GM12878 (cell line): ENCODE measurements around the gene SPINK5. TPM values are rescaled to one million over a fixed set of nuclear protein-coding genes. Genes with fewer than 3 reads are reported as not detected.

Source experiments
- ATAC-seq: fragments of 200-7000 bp; cut with Tn5 transposase; 3 replicates; pipeline ENCODE4 v1.9.1; 2020; ENCODE audit warnings: mild to moderate bottlenecking, moderate library complexity
- BruUV-seq: library from RNA; stranded (reverse); fragments of 400-500 nt; replicated peaks from 2 replicates; lab custom pipeline; 2021; lab: Mats Ljungman, UMichigan
- CTCF ChIA-PET: fragments of 300-600 bp; sonication (Branson Sonifier 250); formaldehyde crosslinking; extraction: SDS; loops from one replicate; lab custom pipeline; 2021; ENCODE audit warnings: inconsistent platforms; lab: Yijun Ruan, JAX
- POLR2A ChIA-PET: fragments of 350-600 bp; formaldehyde crosslinking; extraction: SDS; loops from one replicate; lab custom pipeline; 2021; ENCODE audit warnings: inconsistent platforms; lab: Charles Lee
- RAD21 ChIA-PET: fragments of 300-600 bp; sonication (Branson Sonifier 250); formaldehyde crosslinking; loops from one replicate; lab custom pipeline; 2023; ENCODE audit warnings: antibody characterized with exemption; ENCODE audit not compliant: unreplicated experiment; lab: Charles Lee
- SMC1A ChIA-PET: fragments of 300-600 bp; sonication (Branson Sonifier 250); formaldehyde crosslinking; loops from one replicate; lab custom pipeline; 2023; ENCODE audit not compliant: unreplicated experiment, uncharacterized antibody; lab: Charles Lee
- DNase-seq: peaks from one replicate; pipeline ENCODE4 v3.0.0-alpha.2; 2011; ENCODE audit warnings: low read depth, low spot score
- FAIRE-seq: peaks from 3 replicates; lab custom pipeline; 2011; peaks lifted over from hg19 to GRCh38; lab: Jason Lieb, UNC
- H2AFZ ChIP-seq: 2 replicates; pipeline ENCODE4 v1.6.0; 2011; ENCODE audit warnings: low read depth, low read length, control low read depth; ENCODE audit not compliant: control insufficient read depth
- H3K27ac ChIP-seq: 2 replicates; pipeline ENCODE4 v1.5.1; 2011; ENCODE audit warnings: control low read depth; ENCODE audit not compliant: control insufficient read depth, insufficient read depth
- H3K27me3 ChIP-seq, 2 experiments: replicated peaks in 1 of 2; 2 replicates each; pipeline versions ENCODE4 v1.6.0 to v1.6.1; 2011; ENCODE audit warnings: low read length in 1 of 2; ENCODE audit not compliant: control insufficient read depth in 2 of 2, insufficient read depth in 2 of 2
- H3K36me3 ChIP-seq, 2 experiments: 2 replicates each; pipeline ENCODE4 v1.5.1; 2011; ENCODE audit warnings: low read length in 1 of 2; ENCODE audit not compliant: control insufficient read depth in 2 of 2, insufficient read depth in 2 of 2
- H3K4me1 ChIP-seq: 2 replicates; pipeline ENCODE4 v1.6.1; 2011; ENCODE audit warnings: mild to moderate bottlenecking, low read length, moderate library complexity, mixed read lengths; ENCODE audit not compliant: control insufficient read depth, insufficient read depth
- H3K4me2 ChIP-seq: 2 replicates; pipeline ENCODE4 v1.6.0; 2011; ENCODE audit warnings: control low read depth; ENCODE audit not compliant: control insufficient read depth, insufficient read depth
- H3K4me3 ChIP-seq: fragments of 200-600 bp; sonication (generic); 2 replicates; pipeline ENCODE4 v1.5.1; 2016
- H3K79me2 ChIP-seq: 2 replicates; pipeline ENCODE4 v1.6.0; 2011; ENCODE audit warnings: low read length; ENCODE audit not compliant: control insufficient read depth, insufficient read depth
- H3K9ac ChIP-seq: 2 replicates; pipeline ENCODE4 v1.8.0; 2011; ENCODE audit warnings: low read length, control low read depth, mixed read lengths; ENCODE audit not compliant: control insufficient read depth, insufficient read depth
- H3K9me3 ChIP-seq: replicated peaks from 3 replicates; pipeline ENCODE4 v1.5.1; 2011; ENCODE audit warnings: mild to moderate bottlenecking, low read length; ENCODE audit not compliant: control insufficient read depth, insufficient read depth
- H4K20me1 ChIP-seq: 2 replicates; pipeline ENCODE4 v1.6.0; 2011; ENCODE audit not compliant: control insufficient read depth, insufficient read depth
- BCL3 ChIP-seq: IDR thresholded peaks from 2 replicates; pipeline ENCODE4 v1.6.1; 2011; ENCODE audit warnings: borderline replicate concordance, low read depth, mild to moderate bottlenecking, moderate library complexity, low read length; ENCODE audit not compliant: insufficient read depth, poor library complexity, severe bottlenecking
- BHLHE40 ChIP-seq, 2 experiments: fragments of 450-650 bp in 1 of 2; IDR thresholded peaks; 2 replicates each; pipeline ENCODE4 v1.6.1; 2011 to 2017; ENCODE audit warnings: low read depth in 2 of 2, borderline replicate concordance in 1 of 2, improper control_type of control experiment in 1 of 2, low read length in 1 of 2, mild to moderate bottlenecking in 1 of 2
- CTCF ChIP-seq, 3 experiments: IDR thresholded peaks in 2 of 3; conservative IDR thresholded peaks in 1 of 3; 2 replicates each; pipeline ENCODE4 v1.5.1; 2011; ENCODE audit warnings: low read depth in 3 of 3, low read length in 3 of 3, mild to moderate bottlenecking in 3 of 3, control low read depth in 2 of 3, moderate library complexity in 2 of 3, inconsistent platforms in 1 of 3, mixed read lengths in 1 of 3; ENCODE audit not compliant: control insufficient read depth in 2 of 3, insufficient read depth in 1 of 3; ENCODE audit errors: extremely low read depth in 1 of 3
- EP300 ChIP-seq, 2 experiments: fragments of 150-350 bp in 1 of 2; IDR thresholded peaks; 2 replicates each; pipeline ENCODE4 v1.6.1; 2011 to 2012; ENCODE audit warnings: low read depth in 2 of 2, low read length in 2 of 2, borderline replicate concordance in 1 of 2, improper control_type of control experiment in 1 of 2, inconsistent platforms in 1 of 2; ENCODE audit not compliant: control insufficient read depth in 1 of 2
- FOXM1 ChIP-seq: IDR thresholded peaks from 2 replicates; pipeline ENCODE4 v1.6.1; 2012; ENCODE audit warnings: low read depth, mild to moderate bottlenecking, inconsistent platforms, low read length, moderate library complexity
- NR2C2 ChIP-seq: IDR thresholded peaks from 2 replicates; pipeline ENCODE4 v1.6.1; 2011; ENCODE audit warnings: borderline replicate concordance, low read depth; ENCODE audit not compliant: control insufficient read depth, insufficient read length
- NR2F1 ChIP-seq: fragments of 450-650 bp; conservative IDR thresholded peaks from 2 replicates; pipeline ENCODE4 v1.6.1; 2017; ENCODE audit warnings: mild to moderate bottlenecking
- RAD21 ChIP-seq: IDR thresholded peaks from 2 replicates; pipeline ENCODE4 v1.6.1; 2011; ENCODE audit warnings: mild to moderate bottlenecking, low read depth, low read length, moderate library complexity; ENCODE audit not compliant: insufficient read depth
- RBBP5 ChIP-seq: fragments of 200-600 bp; sonication (generic); conservative IDR thresholded peaks from 2 replicates; pipeline ENCODE4 v1.6.1; 2016
- RFX5 ChIP-seq: IDR thresholded peaks from 2 replicates; pipeline ENCODE4 v1.6.1; 2011; ENCODE audit warnings: low read depth, low read length, improper control_type of control experiment
- SMC3 ChIP-seq: IDR thresholded peaks from 2 replicates; pipeline ENCODE4 v1.6.1; 2011; ENCODE audit warnings: low read length, improper control_type of control experiment, borderline replicate concordance
- TARDBP ChIP-seq: IDR thresholded peaks from 2 replicates; pipeline ENCODE4 v1.6.1; 2016; ENCODE audit warnings: borderline replicate concordance
- ZNF207 ChIP-seq: fragments of 450-650 bp; IDR thresholded peaks from 2 replicates; pipeline ENCODE4 v1.6.1; 2014; ENCODE audit warnings: antibody characterized with exemption, mild to moderate bottlenecking, borderline replicate concordance
- ZSCAN29 ChIP-seq: fragments of 450-650 bp; IDR thresholded peaks from 2 replicates; pipeline ENCODE4 v1.6.1; 2017; ENCODE audit warnings: mild to moderate bottlenecking, moderate library complexity
- WGBS: methylation state at CpG from one replicate; pipeline ENCODE4 v1.1.6; 2016; ENCODE audit warnings: low lambda C conversion rate; ENCODE audit not compliant: insufficient replicate concordance, insufficient coverage; ENCODE audit errors: missing lambda C conversion rate; 5-methylcytosine and 5-hydroxymethylcytosine counted together
- in situ Hi-C: fragments of 300-500 bp; cut with MboI; formaldehyde crosslinking; loops from 9 replicates; pipeline ENCODE4 v1.14.3; 2018; ENCODE audit warnings: mixed read lengths
- intact Hi-C: fragments of 100-400 bp; cut with micrococcal nuclease; formaldehyde crosslinking; loops from one replicate; pipeline ENCODE4 v1.14.2; 2022; ENCODE audit not compliant: unreplicated experiment
- polyA plus RNA-seq, 11 experiments: library from polyadenylated mRNA; depleted of rRNA in 4 of 11; unstranded in 6 of 11; stranded (reverse) in 5 of 11; fragments of >200 nt; fragmentation: Nextera tagmentation in 4 of 11; fragmentation: Illumina TruSeq in 1 of 11; extraction: Ambion mirVana in 4 of 11; extraction: Trizol in 1 of 11; gene quantifications; 1 replicate in 1 of 11; 2 replicates in 10 of 11; pipeline versions ENCODE4 v1.2.1 to v1.2.3, GENCODE V29; 2011 to 2016; ENCODE audit warnings: inconsistent platforms in 2 of 11, missing spikeins in 2 of 11, low read depth in 1 of 11
- total RNA-seq, 4 experiments: library from RNA; depleted of rRNA in 3 of 4; stranded (reverse); fragments of >200 nt in 3 of 4; fragmentation: Illumina TruSeq in 1 of 4; extraction: Trizol in 1 of 4; gene quantifications; 2 replicates each; pipeline versions ENCODE4 v1.2.1 to v1.2.3, GENCODE V29; 2013 to 2021

Gene SPINK5
- total and polyA plus RNA-seq, 10 of the 15 experiments (the other 5 are each of a cell fraction or from before 2014, with no cell fraction given) = 0.04 to 0.09 TPM; not detected in 8

GRCh38 chr5:148120317-148120716 lies 56.5 kb downstream of the SPINK5 start:
- intact Hi-C loops = loop anchor here (2.0 kb wide), 1 partner anchor 172 kb away; no protein-coding TSS in a partner anchor
- ChIA-PET CTCF (interaction anchor here (1.7 kb wide), 1 partner anchor 170 kb away, joined by 5 read pairs; no protein-coding TSS in a partner anchor), SMC1A (interaction anchor here (0.8 kb wide), 1 partner anchor 12 kb away, joined by 3 read pairs; no protein-coding TSS in a partner anchor), POLR2A (no interaction called here), RAD21 (no interaction called here)
- H3K4me1 ChIP-seq = no peaks in the 10 kb centered on the region
- H3K4me2 ChIP-seq = no peak overlapping the region
- H3K9ac ChIP-seq = no peak overlapping the region
- no peak overlapping the region for H3K4me3 ChIP-seq
- no peak for ATAC-seq
- BruUV-seq = no TSS peak
- no peaks in the 10 kb centered on the region for H3K27me3 ChIP-seq
- no peak for FAIRE-seq
- no peaks in the 10 kb centered on the region for H3K79me2 ChIP-seq
- 0% methylated on average over 3 of the region's 3 CpGs for whole genome bisulfite sequencing
- no peaks in the 10 kb centered on the region for H3K36me3 ChIP-seq
- no peaks in the 10 kb centered on the region for H3K9me3 ChIP-seq
- DNase-seq = no peak
- H4K20me1 ChIP-seq = no peaks in the 10 kb centered on the region
- in situ Hi-C loops = no loop called here
- H2AFZ ChIP-seq = no peak overlapping the region
- TF ChIP-seq ZNF207 = no peak
- TF ChIP-seq CTCF (IDR thresholded peaks at IDR 0.05 in 2 of 3, conservative IDR thresholded peaks at IDR 0.05 in 1 of 3; ENCODE audit: control insufficient read depth in 2 of 3, extremely low read depth in 1 of 3, insufficient read depth in 1 of 3, low read depth in 3 of 3, low read length in 3 of 3) = no peak
- no peak for TF ChIP-seq BHLHE40 (IDR thresholded peaks at IDR 0.05; ENCODE audit: borderline replicate concordance in 1 of 2, low read depth in 2 of 2, low read length in 1 of 2)
- no peak for TF ChIP-seq TARDBP
- TF ChIP-seq NR2F1 = no peak
- no peak for TF ChIP-seq RFX5
- TF ChIP-seq RBBP5 = no peak
- TF ChIP-seq SMC3 = no peak
- TF ChIP-seq NR2C2 = no peak
- TF ChIP-seq FOXM1 = no peak
- TF ChIP-seq RAD21 = no peak
- no peak for TF ChIP-seq EP300 (IDR thresholded peaks at IDR 0.05; ENCODE audit: borderline replicate concordance in 1 of 2, control insufficient read depth in 1 of 2, low read depth in 2 of 2, low read length in 2 of 2)
- no peak for TF ChIP-seq ZSCAN29
- TF ChIP-seq BCL3 = no peak
- TF ChIP-seq, all 136 proteins: peak for 0
- no peak overlapping the region for H3K27ac ChIP-seq
